K562 (cell line): ENCODE data around the gene B3GALT5.

Source experiments
- DPF2 ChIP-seq: fragments of 450-650 bp; IDR thresholded peaks from 2 replicates; pipeline ENCODE4 v1.6.1; 2016
- FOSL1 ChIP-seq: fragments of 200-800 bp; sonication (Bioruptor generic); conservative IDR thresholded peaks from 2 replicates; pipeline ENCODE4 v1.6.1; 2016; ENCODE audit warnings: missing genetic modification characterization, missing compliant biosample characterization
- SIX5 ChIP-seq, 2 experiments: IDR thresholded peaks; 2 replicates each; pipeline ENCODE4 v1.6.1; 2011; ENCODE audit warnings: low read length in 2 of 2, borderline replicate concordance in 1 of 2, low read depth in 1 of 2, mild to moderate bottlenecking in 1 of 2, moderate library complexity in 1 of 2; ENCODE audit not compliant: insufficient read depth in 1 of 2

GRCh38 chr21:39582749-39583148 lies 30.0 kb upstream of the B3GALT5 start:
- no peak for TF ChIP-seq SIX5 (IDR thresholded peaks at IDR 0.05; ENCODE audit: borderline replicate concordance in 1 of 2, insufficient read depth in 1 of 2, low read depth in 1 of 2, low read length in 2 of 2)
- TF ChIP-seq FOSL1 (tag) = no peak
- TF ChIP-seq DPF2 = no peak
